Measurements from ENCODE around the gene ARL6IP6. TPM values are rescaled to one million over a fixed set of nuclear protein-coding genes. Genes with fewer than 3 reads are reported as not detected.

ARL6IP6 gene
- total RNA-seq, 1 experiment from 2014 or later = 38.9 TPM

GRCh38 chr2:152682663-152683062, 35.8 kb upstream of the ARL6IP6 start:
- no peak for TF ChIP-seq SIN3A (IDR thresholded peaks at IDR 0.05; ENCODE audit: borderline replicate concordance, insufficient read depth, low read depth, low read length)
- TF ChIP-seq POLR2AphosphoS5 (IDR thresholded peaks at IDR 0.05; ENCODE audit: low read depth, low read length) = no peak
- TF ChIP-seq REST (IDR thresholded peaks at IDR 0.05; ENCODE audit: insufficient read depth in 1 of 2, low read depth in 2 of 2, low read length in 1 of 2) = no peak
- no peak for TF ChIP-seq CTCF (IDR thresholded peaks at IDR 0.05)
- TF ChIP-seq TCF7L2 (IDR thresholded peaks at IDR 0.05; ENCODE audit: low read depth, low read length) = no peak
- Histone ChIP-seq H3K27ac (ENCODE audit: low read length) (no peak overlapping the region), H3K4me1 (ENCODE audit: control insufficient read depth, insufficient read depth, low read length) (no peaks in the 10 kb centered on the region), H3K36me3 (ENCODE audit: control insufficient read depth, insufficient read depth, low read length) (peaks cover 32% of the 10 kb centered on the region), H3K27me3 (ENCODE audit: control insufficient read depth, insufficient read depth, low read length) (no peaks in the 10 kb centered on the region), H3K4me3 (ENCODE audit: low read depth in 2 of 2, low read length in 2 of 2) (no peak overlapping the region), H3K9me3 (ENCODE audit: control insufficient read depth, insufficient read depth, low read depth, low read length) (no peaks in the 10 kb centered on the region)
- ATAC-seq = no peak; the same call in 1 of the 2 replicates
- in situ Hi-C loops (cut with HindIII; ENCODE audit: low pct_unique_long_range_greater_than_20kb, low sequenced_read_pairs) (no loop called here), intact Hi-C loops (cut with micrococcal nuclease; ENCODE audit: unreplicated experiment) (no loop called here)
- no peak for DNase-seq (ENCODE audit: low read depth, low spot score)
- CTCF ChIA-PET = no interaction called here
- no TSS peak for BruUV-seq (replicated peaks)
- POLR2A ChIA-PET = no interaction called here

- TF ChIP-seq SIN3A (IDR thresholded peaks at IDR 0.05; ENCODE audit: borderline replicate concordance, insufficient read depth, low read depth, low read length) (no peak), TCF7L2 (IDR thresholded peaks at IDR 0.05; ENCODE audit: low read depth, low read length) (no peak), REST (IDR thresholded peaks at IDR 0.05; ENCODE audit: insufficient read depth in 1 of 2, low read depth in 2 of 2, low read length in 1 of 2) (no peak), CTCF (IDR thresholded peaks at IDR 0.05) (no peak)
- no peak for ATAC-seq
- Histone ChIP-seq H3K27ac (ENCODE audit: low read length) (no peak overlapping the region), H3K9me3 (ENCODE audit: control insufficient read depth, insufficient read depth, low read depth, low read length) (no peaks in the 10 kb centered on the region), H3K4me1 (ENCODE audit: control insufficient read depth, insufficient read depth, low read length) (no peaks in the 10 kb centered on the region), H3K4me3 (ENCODE audit: low read depth in 2 of 2, low read length in 2 of 2) (no peak overlapping the region), H3K36me3 (ENCODE audit: control insufficient read depth, insufficient read depth, low read length) (peaks cover 25% of the 10 kb centered on the region), H3K27me3 (ENCODE audit: control insufficient read depth, insufficient read depth, low read length) (no peaks in the 10 kb centered on the region)
- no peak for DNase-seq (ENCODE audit: low read depth, low spot score)
- in situ Hi-C loops (cut with HindIII; ENCODE audit: low pct_unique_long_range_greater_than_20kb, low sequenced_read_pairs) (no loop called here), intact Hi-C loops (cut with micrococcal nuclease; ENCODE audit: unreplicated experiment) (no loop called here)
- CTCF ChIA-PET = no interaction called here
- POLR2A ChIA-PET = no interaction called here
- BruUV-seq (replicated peaks) = no TSS peak
These were observed 35.0 kb upstream of the ARL6IP6 start for GRCh38 chr2:152683400-152683799.

Data from Panc1 (cell line).